ENCODE data around the gene HES5. TPM values are rescaled to one million over a fixed set of nuclear protein-coding genes. Genes with fewer than 3 reads are reported as not detected.

HES5 gene
- polyA plus RNA-seq, 2 of the 4 experiments (the other 2 are of a cell fraction), result not detected

DNA sequence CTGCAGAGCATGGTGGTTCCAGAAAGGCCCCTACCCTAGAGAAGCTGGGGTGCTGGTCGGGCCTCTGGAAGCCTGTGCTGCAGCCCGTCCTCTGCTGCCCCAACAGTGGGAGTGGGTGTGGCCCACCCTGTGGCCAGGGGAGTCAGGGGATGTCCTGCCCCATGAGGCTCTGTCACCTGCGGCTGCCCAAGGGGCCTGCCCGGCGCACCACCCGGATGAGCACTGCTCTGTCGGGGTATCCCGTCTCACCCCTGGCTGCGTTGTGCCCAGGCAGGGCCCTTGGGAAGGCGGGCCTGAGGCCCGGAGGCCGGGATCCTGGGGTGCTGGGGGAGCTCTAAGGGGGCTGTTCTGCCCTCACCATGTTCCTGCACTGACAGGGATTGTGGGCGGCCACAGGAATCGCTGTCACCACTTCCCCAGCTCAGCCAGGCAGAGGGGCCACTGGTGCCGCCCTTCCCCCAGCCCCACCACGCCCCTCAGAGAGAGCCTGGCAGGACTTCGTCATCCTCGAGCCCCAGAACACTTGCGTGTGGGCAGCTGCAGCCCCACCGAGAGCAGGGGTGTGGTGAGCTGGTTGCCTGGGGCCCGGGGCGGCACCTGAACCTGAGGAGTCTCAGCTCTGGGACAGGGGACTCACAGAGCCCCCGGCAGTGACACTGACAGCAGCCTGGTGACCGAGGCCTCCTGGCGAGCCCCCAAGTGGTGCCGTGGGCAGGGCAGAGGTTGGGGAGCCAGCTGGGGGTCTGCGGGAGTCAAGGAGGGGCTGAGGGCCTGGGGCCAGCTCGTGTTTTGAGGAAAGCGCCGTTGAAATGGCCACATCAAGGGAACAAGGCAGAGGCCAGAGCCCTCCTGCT is 23.8 kb downstream of the HES5 start:
- no peak for FAIRE-seq
- ATAC-seq, result peak in 1 of 2 experiments; percentile 4; a peak in 2 of 6 replicates

DNA sequence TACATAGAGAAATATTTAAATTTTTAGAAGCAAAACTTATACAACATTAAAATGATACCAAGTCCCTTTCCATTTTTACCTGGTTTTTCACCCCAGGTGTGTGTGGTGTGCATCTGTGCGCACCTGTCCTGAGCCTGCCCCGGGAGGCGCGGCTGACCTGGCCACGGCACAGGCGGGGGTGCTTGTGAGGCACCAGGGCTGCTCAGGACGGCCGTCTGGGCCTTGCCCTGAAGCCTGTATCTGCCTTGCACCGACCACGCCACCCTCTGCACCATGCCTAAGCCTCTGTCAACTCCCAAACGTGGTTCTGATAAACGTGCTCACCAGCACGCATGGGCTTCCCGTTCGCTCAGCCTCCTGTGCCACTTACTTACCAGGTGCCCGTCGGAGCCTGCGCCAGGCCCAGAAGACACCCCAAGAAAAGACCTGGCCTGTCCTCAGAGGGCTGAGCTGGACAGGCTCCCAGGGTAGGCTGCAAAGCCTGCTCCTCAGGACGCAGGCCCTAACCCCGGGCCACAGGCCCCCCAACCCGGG is 24.5 kb downstream of the HES5 start:
- TF ChIP-seq ZC3H11A (IDR thresholded peaks at IDR 0.05), result no peak
- TF ChIP-seq FOXS1 (CRISPR knock-in tag; IDR thresholded peaks at IDR 0.05), result no peak
- no peak overlapping the region for H3K4me3 ChIP-seq
- H3K27ac ChIP-seq, result no peak overlapping the region
- no peak overlapping the region for H3K4me2 ChIP-seq
- H3K9me3 ChIP-seq, result no peaks in the 10 kb centered on the region
- H3K4me1 ChIP-seq, result no peaks in the 10 kb centered on the region
- no peak for FAIRE-seq
- ATAC-seq, result peak in 1 of 2 experiments; percentile 13; a peak in 2 of 6 replicates
- ChIA-PET CTCF (no interaction called here), POLR2A (interaction anchor here (1.0 kb wide), 1 partner anchor 11 kb away, joined by 3 read pairs; no protein-coding TSS in a partner anchor)
- 77% methylated on average over 14 of the region's 21 CpGs for WGBS (ENCODE audit: missing lambda C conversion rate)
- DNase-seq (ENCODE audit: low read depth in 1 of 2, low spot score in 1 of 2), result no peak

More for the DNA sequence above, 23.8 kb downstream of the HES5 start:
- DNase-seq (ENCODE audit: low read depth in 1 of 2, low spot score in 1 of 2), result no peak
- H3K27ac ChIP-seq, result no peak overlapping the region
- no peak overlapping the region for H3K4me3 ChIP-seq
- TF ChIP-seq MAZ (IDR thresholded peaks at IDR 0.05; ENCODE audit: borderline replicate concordance, low read depth, low read length) (no peak), EHF (CRISPR knock-in tag; IDR thresholded peaks at IDR 0.05) (no peak), NFE2L2 (conservative IDR thresholded peaks at IDR 0.05; ENCODE audit: low read length) (no peak), JUN (IDR thresholded peaks at IDR 0.05) (no peak), CBX2 (IDR thresholded peaks at IDR 0.05; ENCODE audit: borderline replicate concordance, low read depth) (no peak), ZSCAN20 (CRISPR knock-in tag; IDR thresholded peaks at IDR 0.05) (no peak)
- TF ChIP-seq, protein P1, sequence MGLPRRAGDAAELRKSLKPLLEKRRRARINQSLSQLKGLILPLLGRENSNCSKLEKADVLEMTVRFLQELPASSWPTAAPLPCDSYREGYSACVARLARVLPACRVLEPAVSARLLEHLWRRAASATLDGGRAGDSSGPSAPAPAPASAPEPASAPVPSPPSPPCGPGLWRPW (IDR thresholded peaks at IDR 0.05), result no peak
- TF ChIP-seq, protein P2, sequence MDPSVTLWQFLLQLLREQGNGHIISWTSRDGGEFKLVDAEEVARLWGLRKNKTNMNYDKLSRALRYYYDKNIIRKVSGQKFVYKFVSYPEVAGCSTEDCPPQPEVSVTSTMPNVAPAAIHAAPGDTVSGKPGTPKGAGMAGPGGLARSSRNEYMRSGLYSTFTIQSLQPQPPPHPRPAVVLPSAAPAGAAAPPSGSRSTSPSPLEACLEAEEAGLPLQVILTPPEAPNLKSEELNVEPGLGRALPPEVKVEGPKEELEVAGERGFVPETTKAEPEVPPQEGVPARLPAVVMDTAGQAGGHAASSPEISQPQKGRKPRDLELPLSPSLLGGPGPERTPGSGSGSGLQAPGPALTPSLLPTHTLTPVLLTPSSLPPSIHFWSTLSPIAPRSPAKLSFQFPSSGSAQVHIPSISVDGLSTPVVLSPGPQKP (IDR thresholded peaks at IDR 0.05; ENCODE audit: low read depth, low read length), result no peak
- TF ChIP-seq, protein P3, sequence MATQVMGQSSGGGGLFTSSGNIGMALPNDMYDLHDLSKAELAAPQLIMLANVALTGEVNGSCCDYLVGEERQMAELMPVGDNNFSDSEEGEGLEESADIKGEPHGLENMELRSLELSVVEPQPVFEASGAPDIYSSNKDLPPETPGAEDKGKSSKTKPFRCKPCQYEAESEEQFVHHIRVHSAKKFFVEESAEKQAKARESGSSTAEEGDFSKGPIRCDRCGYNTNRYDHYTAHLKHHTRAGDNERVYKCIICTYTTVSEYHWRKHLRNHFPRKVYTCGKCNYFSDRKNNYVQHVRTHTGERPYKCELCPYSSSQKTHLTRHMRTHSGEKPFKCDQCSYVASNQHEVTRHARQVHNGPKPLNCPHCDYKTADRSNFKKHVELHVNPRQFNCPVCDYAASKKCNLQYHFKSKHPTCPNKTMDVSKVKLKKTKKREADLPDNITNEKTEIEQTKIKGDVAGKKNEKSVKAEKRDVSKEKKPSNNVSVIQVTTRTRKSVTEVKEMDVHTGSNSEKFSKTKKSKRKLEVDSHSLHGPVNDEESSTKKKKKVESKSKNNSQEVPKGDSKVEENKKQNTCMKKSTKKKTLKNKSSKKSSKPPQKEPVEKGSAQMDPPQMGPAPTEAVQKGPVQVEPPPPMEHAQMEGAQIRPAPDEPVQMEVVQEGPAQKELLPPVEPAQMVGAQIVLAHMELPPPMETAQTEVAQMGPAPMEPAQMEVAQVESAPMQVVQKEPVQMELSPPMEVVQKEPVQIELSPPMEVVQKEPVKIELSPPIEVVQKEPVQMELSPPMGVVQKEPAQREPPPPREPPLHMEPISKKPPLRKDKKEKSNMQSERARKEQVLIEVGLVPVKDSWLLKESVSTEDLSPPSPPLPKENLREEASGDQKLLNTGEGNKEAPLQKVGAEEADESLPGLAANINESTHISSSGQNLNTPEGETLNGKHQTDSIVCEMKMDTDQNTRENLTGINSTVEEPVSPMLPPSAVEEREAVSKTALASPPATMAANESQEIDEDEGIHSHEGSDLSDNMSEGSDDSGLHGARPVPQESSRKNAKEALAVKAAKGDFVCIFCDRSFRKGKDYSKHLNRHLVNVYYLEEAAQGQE (IDR thresholded peaks at IDR 0.05), result no peak
- TF ChIP-seq, protein P4, sequence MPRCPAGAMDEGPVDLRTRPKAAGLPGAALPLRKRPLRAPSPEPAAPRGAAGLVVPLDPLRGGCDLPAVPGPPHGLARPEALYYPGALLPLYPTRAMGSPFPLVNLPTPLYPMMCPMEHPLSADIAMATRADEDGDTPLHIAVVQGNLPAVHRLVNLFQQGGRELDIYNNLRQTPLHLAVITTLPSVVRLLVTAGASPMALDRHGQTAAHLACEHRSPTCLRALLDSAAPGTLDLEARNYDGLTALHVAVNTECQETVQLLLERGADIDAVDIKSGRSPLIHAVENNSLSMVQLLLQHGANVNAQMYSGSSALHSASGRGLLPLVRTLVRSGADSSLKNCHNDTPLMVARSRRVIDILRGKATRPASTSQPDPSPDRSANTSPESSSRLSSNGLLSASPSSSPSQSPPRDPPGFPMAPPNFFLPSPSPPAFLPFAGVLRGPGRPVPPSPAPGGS (IDR thresholded peaks at IDR 0.05), result no peak
- no peak overlapping the region for H3K4me2 ChIP-seq
- POLR2A ChIA-PET, result interaction anchor here (1.0 kb wide), 1 partner anchor 12 kb away, joined by 3 read pairs; no protein-coding TSS in a partner anchor
- CTCF ChIA-PET, result no interaction called here
- no peaks in the 10 kb centered on the region for H3K4me1 ChIP-seq
- no CpG with 5 or more reads among the region's 30 CpGs for WGBS (ENCODE audit: missing lambda C conversion rate)
- H3K9me3 ChIP-seq, result no peaks in the 10 kb centered on the region

DNA sequence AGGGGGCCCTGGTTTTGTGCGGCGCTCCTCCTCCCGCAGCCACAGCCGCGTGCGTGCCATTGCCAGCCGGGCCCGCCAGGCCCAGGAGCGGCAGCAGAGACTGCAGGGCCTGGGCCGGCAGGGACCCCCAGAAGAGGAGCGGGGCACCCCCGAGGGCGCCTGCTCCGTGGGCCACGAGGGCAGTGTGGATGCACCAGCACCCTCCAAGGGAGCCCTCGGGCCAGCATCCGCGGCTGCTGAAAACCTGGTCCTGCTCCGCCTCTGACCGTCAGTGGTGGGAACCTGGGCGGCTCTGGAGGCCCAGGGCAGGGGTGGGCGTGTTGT is 25.2 kb downstream of the HES5 start:
- CTCF ChIA-PET, result no interaction called here
- ATAC-seq (no peak), DNase-seq (ENCODE audit: low read depth in 1 of 2, low spot score in 1 of 2) (no peak), FAIRE-seq (no peak)
- WGBS (ENCODE audit: missing lambda C conversion rate), result 89% methylated on average over 19 of the region's 22 CpGs
- Histone ChIP-seq H3K4me1 (no peaks in the 10 kb centered on the region), H3K4me2 (no peak overlapping the region), H3K9me3 (no peaks in the 10 kb centered on the region), H3K27ac (no peak overlapping the region), H3K4me3 (no peak overlapping the region)
- POLR2A ChIA-PET, result no interaction called here
- TF ChIP-seq KDM5A (IDR thresholded peaks at IDR 0.05) (no peak), HOXB5 (CRISPR knock-in tag; IDR thresholded peaks at IDR 0.05) (no peak), ZC3H11A (IDR thresholded peaks at IDR 0.05) (no peak), RFX5 (IDR thresholded peaks at IDR 0.05) (no peak), FOXS1 (CRISPR knock-in tag; IDR thresholded peaks at IDR 0.05) (no peak), PHF8 (IDR thresholded peaks at IDR 0.05; ENCODE audit: borderline replicate concordance, low read depth) (no peak)
- TF ChIP-seq, protein P4 (IDR thresholded peaks at IDR 0.05), result no peak
- TF ChIP-seq, protein P5, sequence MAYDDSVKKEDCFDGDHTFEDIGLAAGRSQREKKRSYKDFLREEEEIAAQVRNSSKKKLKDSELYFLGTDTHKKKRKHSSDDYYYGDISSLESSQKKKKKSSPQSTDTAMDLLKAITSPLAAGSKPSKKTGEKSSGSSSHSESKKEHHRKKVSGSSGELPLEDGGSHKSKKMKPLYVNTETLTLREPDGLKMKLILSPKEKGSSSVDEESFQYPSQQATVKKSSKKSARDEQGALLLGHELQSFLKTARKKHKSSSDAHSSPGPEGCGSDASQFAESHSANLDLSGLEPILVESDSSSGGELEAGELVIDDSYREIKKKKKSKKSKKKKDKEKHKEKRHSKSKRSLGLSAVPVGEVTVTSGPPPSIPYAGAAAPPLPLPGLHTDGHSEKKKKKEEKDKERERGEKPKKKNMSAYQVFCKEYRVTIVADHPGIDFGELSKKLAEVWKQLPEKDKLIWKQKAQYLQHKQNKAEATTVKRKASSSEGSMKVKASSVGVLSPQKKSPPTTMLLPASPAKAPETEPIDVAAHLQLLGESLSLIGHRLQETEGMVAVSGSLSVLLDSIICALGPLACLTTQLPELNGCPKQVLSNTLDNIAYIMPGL (CRISPR knock-in tag; IDR thresholded peaks at IDR 0.05; ENCODE audit: borderline replicate concordance), result no peak
- TF ChIP-seq, protein P6, sequence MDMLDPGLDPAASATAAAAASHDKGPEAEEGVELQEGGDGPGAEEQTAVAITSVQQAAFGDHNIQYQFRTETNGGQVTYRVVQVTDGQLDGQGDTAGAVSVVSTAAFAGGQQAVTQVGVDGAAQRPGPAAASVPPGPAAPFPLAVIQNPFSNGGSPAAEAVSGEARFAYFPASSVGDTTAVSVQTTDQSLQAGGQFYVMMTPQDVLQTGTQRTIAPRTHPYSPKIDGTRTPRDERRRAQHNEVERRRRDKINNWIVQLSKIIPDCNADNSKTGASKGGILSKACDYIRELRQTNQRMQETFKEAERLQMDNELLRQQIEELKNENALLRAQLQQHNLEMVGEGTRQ (IDR thresholded peaks at IDR 0.05), result no peak
